Stimulated activated CD4-positive, alpha-beta T cell treated with anti-CD3 and anti-CD28 coated beads, Interleukin-2, amount 100 ng/mL, for 4 hours (primary cell): ENCODE data around the gene TAC1.
"Not testable (repeated sequence)": the region's sequence is repeated elsewhere in the genome, so short reads cannot be mapped to it uniquely, and the experiment has no call there.

Experiments used
- DNase-seq: peaks from one replicate; pipeline ENCODE4 v3.0.0-alpha.2; 2020; ENCODE audit warnings: low read depth

TAC1 gene, protein sequence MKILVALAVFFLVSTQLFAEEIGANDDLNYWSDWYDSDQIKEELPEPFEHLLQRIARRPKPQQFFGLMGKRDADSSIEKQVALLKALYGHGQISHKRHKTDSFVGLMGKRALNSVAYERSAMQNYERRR

DNA sequence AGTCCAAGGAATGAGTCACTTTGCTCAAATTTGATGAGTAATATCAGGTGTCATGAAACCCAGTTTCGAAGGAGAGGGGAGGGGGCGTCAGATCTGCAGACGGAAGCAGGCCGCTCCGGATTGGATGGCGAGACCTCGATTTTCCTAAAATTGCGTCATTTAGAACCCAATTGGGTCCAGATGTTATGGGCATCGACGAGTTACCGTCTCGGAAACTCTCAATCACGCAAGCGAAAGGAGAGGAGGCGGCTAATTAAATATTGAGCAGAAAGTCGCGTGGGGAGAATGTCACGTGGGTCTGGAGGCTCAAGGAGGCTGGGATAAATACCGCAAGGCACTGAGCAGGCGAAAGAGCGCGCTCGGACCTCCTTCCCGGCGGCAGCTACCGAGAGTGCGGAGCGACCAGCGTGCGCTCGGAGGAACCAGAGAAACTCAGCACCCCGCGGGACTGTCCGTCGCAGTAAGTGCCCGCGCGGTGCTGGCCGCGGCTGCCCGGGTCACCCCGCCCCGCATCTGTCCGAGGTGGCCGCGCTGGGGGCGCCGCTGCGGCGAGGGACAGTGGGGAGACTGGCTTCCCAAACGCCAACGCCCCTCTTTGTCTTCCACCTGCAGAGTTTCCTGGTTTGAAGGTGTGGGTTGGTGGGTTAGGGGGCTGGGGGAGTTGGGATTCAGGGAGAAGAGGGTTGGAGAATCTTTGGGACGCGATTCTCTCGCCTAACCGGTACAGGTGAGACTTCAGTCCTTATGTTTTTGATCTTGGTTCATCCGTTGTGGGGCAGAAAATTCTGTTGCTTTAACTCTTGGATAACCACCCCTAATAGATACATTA lies at the start of gene TAC1:
TAC1 (plus strand) TSS at position 351 of the 829 bp plus-strand sequence. CDS start 527 bp downstream, outside the sequence.
- no peak for DNase-seq

DNA sequence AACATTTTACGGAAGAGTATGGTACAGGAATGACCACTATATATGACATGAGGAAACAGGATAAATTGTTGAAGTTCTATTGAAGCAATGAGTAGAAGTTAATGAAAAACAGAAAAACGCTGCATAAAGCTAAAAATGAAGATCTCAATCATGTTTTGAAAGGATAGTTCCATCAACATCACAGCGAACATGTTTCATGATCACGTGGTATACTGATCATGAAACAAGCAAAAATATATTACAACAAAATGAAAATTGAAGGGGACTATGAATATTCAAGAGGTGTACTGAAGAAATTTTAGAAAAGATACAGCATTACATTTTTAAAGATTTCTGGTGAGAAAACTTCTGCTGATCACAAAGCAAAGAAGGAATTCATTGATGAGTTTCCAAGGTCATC lies 45.9 kb upstream of the TAC1 start:
- no peak for DNase-seq

DNA sequence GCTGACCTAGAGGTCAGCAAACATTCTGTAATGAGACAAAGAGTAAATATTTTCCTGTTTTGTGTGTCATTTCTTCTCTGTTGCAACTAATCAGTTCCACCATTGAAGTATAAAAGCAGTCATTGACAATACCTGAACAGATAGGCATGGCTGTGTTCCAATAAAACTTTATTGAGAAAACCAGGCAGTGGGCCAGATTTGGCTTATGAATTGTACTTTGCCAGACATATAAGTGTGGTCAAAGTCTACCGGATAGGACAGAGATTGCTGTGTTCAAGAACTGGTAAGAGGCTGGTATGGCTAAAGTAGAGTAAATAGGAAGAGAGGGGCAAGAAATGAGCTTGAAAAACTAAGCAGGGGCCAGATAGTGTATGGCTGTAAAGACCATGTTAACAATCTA lies 38.3 kb upstream of the TAC1 start:
- no peak for DNase-seq

DNA sequence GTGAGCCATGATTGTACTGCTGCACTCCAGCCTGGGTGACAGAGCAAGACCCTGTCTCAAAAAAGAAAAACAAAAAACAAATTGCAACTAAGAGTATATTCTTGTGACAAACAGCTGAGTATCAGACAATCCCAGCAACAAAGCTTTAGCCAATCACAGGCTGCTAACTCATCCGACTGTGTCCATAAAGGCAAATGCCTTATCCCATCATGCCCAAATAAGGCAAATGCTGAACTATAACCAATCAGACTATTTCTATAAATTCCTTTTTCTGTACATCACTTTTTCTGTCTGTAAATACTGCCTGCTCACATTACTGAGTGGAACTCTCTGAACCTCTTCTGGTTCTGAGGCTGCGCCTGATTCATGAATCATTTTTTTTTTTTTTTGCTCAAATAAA lies 37.5 kb upstream of the TAC1 start:
- DNase-seq: no peak

DNA sequence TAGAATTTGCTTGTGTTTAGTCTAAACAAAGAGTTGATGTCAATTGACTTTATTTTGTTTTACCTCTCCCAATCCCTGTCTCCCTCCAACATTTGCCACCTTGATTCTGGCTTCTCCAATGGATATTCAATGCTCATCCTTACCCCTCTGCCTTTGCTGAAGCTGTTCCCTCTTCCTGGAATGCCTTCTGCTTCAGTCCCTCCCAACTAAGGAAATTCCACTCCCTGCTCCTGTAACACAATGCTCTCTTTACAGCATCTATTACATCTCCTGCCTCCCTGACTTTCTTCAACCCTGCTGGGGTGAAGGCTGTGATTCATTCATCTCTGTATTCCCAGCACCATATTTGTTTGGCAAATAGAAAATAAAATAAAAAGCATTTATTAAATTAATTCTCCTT lies 34.5 kb upstream of the TAC1 start:
- DNase-seq: no peak

DNA sequence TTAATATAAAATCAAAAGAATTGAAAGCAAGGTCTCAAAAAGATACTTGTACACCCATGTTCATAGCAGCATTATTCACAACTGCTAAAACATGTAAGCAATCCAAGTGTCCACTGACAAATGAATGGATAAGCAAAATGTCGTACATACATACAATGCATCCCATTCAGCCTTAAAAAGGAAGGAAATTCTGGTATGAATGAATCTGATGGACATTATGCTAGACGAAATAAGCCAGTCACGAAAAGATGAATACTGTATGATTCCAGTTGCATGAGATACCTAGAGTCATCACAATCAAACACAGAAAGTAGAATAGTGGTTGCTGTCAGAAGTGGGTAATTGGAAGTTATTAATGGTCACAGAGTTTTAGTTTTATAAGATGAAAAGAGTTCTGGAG lies 9.5 kb upstream of the TAC1 start:
- DNase-seq: no peak

DNA sequence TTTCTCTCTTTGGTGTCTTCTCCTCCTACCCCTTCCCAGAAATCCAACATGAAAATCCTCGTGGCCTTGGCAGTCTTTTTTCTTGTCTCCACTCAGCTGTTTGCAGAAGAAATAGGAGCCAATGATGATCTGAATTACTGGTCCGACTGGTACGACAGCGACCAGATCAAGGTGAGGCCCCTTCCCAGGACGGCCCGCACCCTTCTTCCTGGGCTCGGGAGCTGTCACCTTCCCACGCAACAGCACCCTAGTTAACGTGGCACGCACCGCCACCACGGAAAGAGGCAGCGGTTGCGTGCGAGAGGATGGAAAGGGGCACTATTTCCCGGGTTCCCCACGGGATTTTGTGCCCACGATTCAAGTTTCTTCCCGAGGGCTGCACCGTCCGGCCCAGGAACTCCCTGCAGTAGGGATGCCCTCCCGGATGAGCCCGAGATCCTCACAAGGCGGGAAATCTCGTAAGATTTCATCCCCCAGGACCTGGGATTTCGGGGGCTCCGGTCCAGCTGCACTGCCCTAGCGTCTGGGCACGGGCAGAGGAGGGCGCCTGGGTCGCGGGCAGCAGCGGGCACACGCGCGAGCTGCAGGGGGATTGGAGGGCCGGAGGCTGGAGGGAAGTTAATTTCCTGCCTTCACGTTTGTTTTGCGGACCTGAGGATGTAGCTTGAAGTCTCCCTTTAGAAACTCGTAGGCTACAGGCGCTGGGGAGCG lies 834 bp downstream of the TAC1 start:
- no peak for DNase-seq

DNA sequence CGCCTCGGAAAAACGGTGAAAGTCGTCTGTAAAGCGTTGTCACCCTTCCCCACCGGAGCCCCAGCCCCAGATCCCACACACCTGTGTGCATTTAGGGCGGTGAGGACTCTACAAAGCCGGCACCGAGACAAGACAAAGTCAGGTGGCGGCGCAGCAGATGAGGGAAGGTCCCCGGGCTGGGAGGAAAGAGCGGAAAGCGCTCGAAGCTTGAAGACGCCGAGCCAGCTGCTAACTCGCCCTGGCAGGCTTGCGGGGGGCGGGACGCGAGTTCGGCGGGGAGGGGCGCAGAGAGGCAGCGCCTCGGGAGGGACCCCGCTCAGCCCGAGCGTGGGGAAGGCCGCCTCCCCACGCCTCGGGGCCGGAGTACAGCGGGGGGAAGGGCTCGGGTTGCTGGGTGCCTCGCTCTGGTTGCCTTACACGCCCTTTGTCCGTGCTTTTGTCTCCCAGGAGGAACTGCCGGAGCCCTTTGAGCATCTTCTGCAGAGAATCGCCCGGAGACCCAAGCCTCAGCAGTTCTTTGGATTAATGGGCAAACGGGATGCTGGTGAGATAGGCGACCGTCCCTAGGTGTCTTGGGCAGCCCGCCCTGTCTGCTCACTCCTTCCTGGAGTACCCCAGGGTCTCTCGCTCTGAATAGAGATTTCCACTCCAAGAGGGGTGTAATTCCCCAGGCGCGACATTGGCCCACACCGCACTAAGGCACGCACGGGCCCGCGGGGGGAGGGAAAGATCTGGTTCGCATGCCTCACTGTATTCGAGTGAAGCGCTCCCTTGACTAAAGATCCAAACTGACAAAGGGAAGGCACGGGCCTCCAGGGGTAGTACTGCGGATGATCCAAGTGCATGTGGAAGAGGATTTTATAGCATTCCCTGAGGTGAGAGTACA lies 1.6 kb downstream of the TAC1 start:
- no peak for DNase-seq

DNA sequence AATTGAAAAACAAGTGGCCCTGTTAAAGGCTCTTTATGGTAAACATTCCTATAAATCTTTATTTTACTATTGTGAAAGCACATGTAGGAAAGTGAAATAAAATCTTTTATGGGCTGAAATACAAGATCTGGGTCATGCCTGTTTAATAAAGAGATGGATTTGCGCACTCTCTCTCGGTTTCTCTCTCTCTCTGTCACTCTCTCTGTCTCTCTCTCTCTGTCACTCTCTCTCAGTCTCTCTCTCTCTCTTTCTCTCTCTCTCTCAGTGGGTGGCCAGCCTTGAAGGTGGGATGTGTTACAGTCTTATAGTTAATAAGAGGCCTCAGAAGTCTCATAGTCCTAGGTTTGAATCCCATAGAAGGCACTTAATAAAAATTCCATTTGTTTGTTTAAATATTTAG lies 2.4 kb downstream of the TAC1 start:
- no peak for DNase-seq

DNA sequence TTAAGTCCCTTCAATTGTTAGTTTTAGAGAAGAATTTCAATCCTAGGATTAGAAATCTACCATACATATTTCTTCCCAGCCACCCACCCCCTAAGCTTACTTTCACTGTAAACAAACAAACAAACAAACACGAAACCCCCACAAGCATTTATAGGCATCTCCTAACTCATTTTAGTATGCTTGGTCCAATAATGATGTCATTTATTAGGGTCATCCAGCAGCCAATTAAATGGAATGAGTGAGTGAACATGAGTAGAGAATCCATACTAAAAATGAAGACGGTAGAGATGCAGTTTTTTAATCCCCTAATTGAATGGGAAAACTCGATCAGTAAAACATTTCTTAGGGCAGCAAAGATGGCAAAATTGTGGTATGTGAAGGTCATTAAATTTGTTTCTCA lies 3.2 kb downstream of the TAC1 start:
- no peak for DNase-seq

DNA sequence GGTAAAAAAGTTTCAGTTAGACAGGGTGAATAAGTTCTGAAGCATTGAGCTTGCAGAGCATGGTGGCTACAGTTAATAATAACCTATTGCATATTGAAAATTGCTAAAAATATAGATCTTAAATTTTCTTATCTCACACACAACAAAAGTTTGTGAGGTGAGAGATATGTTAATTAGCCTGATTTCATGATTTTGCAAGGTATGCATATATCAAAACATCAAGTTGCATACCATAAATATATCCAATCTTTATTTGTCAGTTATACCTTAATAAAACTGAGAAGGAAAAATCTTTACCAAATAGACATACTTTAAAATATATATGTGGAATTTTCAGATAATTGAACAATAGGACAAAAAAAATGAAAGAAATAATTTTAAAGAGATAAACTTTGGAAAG lies 16.6 kb downstream of the TAC1 start:
- no peak for DNase-seq

DNA sequence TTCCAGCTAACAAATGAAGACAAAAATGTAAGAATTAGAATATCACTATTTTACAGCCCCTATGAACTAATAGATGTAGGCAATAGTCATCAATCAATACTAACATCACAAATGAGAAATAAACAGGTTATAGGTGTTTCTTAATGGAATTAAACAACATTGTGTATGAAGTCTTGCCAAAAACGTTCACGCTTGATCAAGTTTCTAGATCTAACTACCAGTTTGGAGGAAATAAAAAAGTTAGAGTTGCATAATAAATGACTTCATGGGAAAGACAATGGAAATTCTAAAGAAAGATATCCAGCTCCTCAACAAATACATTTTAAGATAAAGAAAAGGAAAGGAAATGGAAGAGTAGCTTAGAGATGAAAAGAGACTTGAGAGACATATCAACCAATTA lies 19.7 kb downstream of the TAC1 start:
- no peak for DNase-seq

DNA sequence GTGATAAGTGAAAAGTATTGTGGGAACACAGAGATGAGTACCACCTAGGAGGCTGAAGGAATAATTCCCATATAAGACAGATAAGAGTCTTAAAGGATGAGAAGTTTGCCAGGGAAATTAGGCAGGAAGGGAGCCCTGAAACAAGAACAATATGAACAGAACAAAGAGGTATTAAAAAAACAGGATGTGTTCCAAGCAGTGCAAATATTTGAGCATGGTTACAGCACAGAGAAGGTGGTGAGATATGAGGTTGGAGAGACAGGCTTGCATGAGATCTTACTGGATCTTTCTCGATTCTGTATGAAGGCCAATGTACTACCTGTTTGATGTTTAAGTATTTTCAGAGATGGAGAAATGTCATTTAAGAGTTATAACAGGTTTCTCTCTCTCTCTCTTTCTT lies 20.3 kb downstream of the TAC1 start:
- no peak for DNase-seq

DNA sequence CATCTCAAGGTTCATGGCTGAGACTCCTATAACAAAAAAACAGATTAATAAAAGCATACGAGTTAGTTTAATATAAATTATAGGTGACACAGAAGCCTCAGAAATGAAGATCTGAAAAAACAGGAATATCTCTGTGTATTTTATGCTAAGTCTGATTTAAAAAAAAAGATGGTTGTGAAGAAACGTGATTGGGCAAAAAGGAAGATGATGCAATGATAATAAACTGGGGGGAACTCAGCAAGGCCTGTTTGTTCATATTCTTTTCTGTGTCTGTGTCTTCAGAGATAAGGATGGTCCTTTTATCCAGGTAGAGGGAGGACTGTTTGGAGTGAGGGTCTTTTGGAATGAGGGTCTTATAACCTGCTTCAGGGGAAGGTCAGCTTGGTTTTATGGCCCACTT lies 25.9 kb downstream of the TAC1 start:
- DNase-seq: no peak

DNA sequence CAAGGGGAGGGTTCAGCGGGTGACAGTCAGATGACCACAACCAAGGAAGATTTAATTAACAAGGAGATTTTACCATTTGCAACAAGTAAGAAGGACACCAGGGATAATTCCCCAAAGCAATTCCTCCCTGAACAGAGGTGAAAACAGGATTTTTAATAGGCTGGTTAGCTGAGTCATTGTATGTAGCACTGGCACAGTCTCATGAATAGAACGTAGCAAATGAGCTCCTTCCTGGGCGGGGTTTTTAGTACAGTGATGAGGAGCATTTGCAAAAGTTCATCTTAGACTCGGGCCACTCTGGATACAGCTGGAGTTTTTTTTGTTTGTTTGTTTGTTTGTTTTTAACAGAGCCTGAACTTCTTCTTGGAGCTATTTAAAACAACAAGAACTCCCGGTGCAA lies 39.0 kb downstream of the TAC1 start:
- no peak for DNase-seq

DNA sequence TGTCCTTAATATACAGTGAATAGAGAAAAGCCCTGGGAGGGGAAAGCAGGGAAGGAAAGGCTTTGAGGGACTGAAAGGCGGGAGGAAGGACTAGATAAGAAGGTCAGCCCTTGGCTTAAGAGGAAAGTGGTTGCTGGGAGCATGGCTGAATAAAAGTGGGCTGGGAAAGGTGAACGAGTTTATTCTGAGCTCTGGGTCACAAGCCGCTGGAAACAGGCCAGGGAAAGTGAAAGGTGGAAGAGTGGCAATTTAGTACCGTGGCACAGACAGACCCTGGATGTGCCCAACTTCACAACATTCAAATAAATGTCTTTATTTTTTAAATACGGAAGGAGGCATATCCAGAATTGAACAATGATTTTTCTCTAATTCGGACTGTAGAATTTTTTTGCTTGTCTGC lies 39.7 kb downstream of the TAC1 start:
- no peak for DNase-seq

DNA sequence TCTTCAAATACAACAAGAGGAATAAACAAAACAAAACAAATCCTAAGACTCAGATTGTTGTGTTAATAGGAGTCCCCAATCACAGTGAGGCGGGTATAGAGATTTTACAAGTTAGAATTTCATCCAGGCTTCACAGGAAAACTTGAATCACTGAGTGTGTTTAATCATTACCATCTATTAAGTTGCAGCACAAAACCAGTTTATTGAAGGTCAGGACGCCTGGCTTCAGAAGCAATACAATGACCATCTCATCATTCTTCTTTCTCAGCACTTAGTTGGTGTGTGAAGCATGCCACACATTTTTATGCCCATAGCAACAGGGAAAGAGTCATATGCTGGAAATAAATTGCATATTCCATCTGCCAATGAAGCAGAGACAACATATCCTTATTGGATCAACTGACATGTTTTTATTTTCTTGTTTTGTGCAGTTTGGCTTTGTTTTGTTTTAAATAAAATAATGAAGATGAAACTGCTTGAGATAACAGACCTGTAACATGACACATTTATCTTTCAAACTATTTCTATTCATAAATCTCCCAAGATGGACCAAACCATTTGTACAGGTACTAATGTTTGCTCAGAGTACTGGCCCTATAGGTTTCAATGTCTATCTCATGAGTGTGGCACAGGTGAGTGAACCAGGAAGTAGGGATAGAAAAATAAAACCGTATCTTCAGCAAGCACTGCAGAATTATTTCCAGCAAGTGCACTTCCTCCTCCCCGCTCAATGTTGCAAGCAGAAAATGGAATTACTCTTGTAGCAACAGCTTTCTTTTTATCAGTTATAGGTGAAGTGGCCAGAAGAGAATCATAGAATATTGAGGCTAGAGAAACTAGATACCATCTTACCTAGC lies 40.4 kb downstream of the TAC1 start:
- no peak for DNase-seq

DNA sequence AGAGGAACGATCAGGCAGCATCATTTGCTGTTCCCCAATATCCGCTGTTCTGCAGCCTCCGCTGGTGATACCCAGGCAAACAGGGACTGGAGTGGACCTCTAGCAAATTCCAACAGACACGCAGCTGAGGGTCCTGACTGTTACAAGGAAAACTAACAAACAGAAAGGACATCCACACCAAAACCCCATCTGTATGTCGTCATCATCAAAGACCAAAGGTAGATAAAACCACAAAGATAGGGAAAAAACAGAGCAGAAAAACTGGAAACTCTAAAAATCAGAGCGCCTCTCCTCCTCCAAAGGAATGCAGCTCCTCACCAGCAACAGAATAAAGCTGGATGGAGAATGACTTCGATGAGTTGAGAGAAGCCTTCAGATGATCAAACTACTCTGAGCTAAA lies 54.5 kb downstream of the TAC1 start:
- DNase-seq: not testable (repeated sequence)
